ENCODE data around the gene FGF10.

FGF10 gene

GRCh38 chr5:44257221-44257620 is 132.0 kb downstream of the FGF10 start:
- no peak for DNase-seq (ENCODE audit: low read depth)

Measured in EH (cell line).